ENCODE measurements around the gene DPP6.

The DPP6 gene

DNA sequence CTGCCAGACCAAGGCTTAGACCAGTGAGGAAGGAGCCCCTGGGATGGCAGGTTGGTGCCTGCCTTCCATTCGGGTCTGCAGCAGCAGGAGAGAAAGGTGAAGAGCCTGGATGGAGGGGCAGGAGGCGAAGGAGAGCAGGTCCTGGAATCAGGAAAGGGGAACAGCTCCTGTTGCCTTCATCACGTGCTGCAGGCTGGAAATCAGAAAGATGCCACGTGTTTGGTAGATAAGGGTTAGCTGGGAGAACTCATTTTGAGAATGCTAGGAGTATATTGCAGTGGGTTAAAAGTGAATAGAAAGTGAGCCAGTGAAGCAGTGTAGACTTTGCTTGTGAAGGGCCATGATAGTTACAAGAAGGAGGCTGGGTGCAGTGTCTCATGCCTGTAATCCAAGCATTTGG lies 579.0 kb downstream of the DPP6 start:
- DNase-seq (ENCODE audit: extremely low read depth, low read depth), result no peak
- TF ChIP-seq, protein P1, sequence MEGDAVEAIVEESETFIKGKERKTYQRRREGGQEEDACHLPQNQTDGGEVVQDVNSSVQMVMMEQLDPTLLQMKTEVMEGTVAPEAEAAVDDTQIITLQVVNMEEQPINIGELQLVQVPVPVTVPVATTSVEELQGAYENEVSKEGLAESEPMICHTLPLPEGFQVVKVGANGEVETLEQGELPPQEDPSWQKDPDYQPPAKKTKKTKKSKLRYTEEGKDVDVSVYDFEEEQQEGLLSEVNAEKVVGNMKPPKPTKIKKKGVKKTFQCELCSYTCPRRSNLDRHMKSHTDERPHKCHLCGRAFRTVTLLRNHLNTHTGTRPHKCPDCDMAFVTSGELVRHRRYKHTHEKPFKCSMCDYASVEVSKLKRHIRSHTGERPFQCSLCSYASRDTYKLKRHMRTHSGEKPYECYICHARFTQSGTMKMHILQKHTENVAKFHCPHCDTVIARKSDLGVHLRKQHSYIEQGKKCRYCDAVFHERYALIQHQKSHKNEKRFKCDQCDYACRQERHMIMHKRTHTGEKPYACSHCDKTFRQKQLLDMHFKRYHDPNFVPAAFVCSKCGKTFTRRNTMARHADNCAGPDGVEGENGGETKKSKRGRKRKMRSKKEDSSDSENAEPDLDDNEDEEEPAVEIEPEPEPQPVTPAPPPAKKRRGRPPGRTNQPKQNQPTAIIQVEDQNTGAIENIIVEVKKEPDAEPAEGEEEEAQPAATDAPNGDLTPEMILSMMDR (IDR thresholded peaks at IDR 0.05; ENCODE audit: low read depth, low read length), result no peak

- DNase-seq (ENCODE audit: extremely low read depth, low read depth), result no peak
- TF ChIP-seq, protein P1 (IDR thresholded peaks at IDR 0.05; ENCODE audit: low read depth, low read length), result no peak
Observed at GRCh38 chr7:154633641-154634040, 581.4 kb downstream of the DPP6 start.

DNA sequence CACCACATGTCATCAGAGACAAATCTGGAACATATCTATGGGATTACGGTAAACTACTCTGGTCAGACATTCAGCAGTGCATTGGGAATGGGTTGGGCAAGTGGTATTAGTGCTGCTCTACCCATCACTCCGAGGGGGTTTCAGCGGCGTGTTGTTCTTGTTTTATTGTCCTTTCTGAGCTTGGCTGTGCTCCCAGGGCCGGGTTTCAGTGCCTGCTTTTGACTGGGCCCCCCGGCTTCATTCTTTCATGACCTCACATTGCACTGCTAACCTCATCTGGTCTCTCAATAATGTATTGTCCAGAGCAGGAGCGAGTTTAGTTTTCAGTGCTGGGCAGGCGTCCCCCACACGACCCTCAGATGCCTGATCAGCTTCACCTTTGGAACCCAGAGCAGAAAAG lies 586.1 kb downstream of the DPP6 start:
- TF ChIP-seq, protein P1 (IDR thresholded peaks at IDR 0.05; ENCODE audit: low read depth, low read length), result no peak
- DNase-seq (ENCODE audit: extremely low read depth, low read depth), result no peak

DNA sequence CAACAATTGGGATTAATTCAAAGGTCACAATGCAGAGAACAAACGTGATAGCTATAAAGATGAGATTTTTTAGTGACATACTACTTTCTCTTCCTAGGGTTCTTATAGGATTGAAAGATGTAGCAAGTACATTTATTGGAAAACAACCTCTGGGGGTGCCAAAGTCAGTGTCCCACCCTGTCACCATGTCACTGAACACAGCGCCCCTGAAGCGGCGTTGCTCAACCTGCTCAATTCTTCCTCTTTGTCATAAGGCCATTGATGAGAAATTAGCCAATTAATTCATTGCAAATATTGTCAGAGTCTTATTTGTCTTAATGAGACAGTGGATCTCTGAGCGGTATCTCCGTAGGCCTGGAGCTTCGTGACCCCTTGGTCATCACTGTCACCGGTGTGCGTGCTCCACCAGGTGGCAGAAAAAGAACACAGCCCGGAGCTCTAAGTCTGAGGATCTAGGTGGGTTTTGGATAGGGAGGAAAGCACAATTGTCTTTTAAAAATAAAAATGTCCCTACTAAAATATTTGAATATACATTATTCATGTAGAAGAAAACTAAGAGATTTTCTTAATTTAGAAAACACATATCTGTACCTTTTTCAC lies 588.2 kb downstream of the DPP6 start:
- DNase-seq (ENCODE audit: extremely low read depth, low read depth), result no peak
- TF ChIP-seq, protein P1 (IDR thresholded peaks at IDR 0.05; ENCODE audit: low read depth, low read length), result no peak

DNA sequence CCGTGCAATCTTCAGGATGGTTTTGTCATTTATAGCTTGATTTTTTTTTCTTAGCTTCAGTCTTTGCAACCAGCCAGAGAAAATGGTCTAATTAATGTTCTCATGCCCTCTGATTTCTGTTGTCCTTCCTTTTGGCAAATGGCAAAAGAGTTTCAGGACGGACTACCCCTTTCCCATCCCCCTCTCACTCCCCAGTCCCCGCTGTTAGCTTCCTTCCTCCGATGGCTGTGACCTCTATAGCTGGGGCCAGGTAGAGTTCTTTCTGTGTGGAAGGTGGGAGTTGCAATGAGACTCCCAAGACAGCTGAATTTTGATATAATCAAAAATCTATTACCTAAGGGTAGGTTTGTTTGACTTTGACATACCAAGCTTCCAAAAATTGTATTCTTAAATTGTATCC lies 588.7 kb downstream of the DPP6 start:
- no peak for DNase-seq (ENCODE audit: extremely low read depth, low read depth)
- TF ChIP-seq, protein P1 (IDR thresholded peaks at IDR 0.05; ENCODE audit: low read depth, low read length), result no peak

- no peak for DNase-seq (ENCODE audit: extremely low read depth, low read depth)
Observed at GRCh38 chr7:154644366-154644765, 592.2 kb downstream of the DPP6 start.

More at GRCh38 chr7:154644366-154644765, 592.2 kb downstream of the DPP6 start:
- TF ChIP-seq, protein P1 (IDR thresholded peaks at IDR 0.05; ENCODE audit: low read depth, low read length), result no peak
